DND-41 (cell line): ENCODE results near the gene PTPN6.

ENCODE experiments used
- CTCF ChIP-seq: IDR thresholded peaks from 2 replicates; pipeline ENCODE4 v1.5.1; 2012; ENCODE audit warnings: borderline replicate concordance, low read length, moderate library complexity, mild to moderate bottlenecking; ENCODE audit not compliant: poor library complexity, severe bottlenecking; ENCODE audit errors: extremely low read depth
- EZH2 ChIP-seq: IDR thresholded peaks from 3 replicates; pipeline ENCODE4 v1.6.1; 2012; ENCODE audit warnings: borderline replicate concordance, low read depth, mild to moderate bottlenecking, moderate library complexity, low read length, inconsistent platforms; ENCODE audit not compliant: severe bottlenecking

GRCh38 chr12:6965714-6966113 is 14.6 kb downstream of the PTPN6 start:
- TF ChIP-seq CTCF (no peak), EZH2 (no peak)
